NCI-H524 (cell line): ENCODE measurements around the gene CDH26.

Experiments used
- DNase-seq, 2 experiments: peaks; one replicate each; lab custom pipeline; 2025; lab: John Stamatoyannopoulos, UW

The CDH26 gene

DNA sequence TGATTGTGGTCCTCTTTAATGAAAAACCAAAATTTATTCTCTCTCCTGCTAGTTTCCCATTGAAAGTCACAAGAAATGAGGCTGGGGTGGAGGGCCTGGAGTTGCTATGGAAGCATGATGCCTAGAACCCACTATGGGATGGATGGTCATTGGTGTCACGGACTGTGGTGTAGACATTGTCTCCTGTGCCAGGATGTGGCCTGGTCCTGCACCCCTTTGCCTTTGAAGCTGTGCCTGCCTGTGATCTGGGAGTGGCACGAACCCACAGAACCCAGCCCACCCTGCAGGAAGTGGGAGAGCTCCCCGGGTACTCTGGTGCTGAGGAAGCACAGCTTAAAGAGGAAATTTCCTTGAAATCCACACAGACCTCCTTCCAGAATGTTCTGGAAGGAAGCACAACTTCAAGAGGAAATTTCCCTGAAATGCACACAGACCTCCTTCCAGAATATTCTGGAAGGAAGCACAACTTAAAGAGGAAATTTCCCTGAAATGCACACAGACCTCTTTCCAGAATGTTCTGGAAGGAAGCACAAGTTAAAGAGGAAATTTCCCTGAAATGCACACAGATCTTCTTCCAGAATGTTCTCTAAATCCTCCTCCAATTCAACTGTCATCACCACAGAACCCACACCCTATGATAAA is 105.6 kb downstream of the CDH26 start:
- DNase-seq = no peak
